GM23248 (cell line): ENCODE data around the gene HCFC1R1.

Source experiments
- EZH2 ChIP-seq: fragments of 200-600 bp; sonication (generic); IDR thresholded peaks from 2 replicates; pipeline ENCODE4 v1.6.1; 2018; ENCODE audit warnings: antibody characterized with exemption, mild to moderate bottlenecking; ENCODE audit not compliant: insufficient read depth, poor library complexity, severe bottlenecking
- EZH2phosphoT487 ChIP-seq: fragments of 200-600 bp; sonication (generic); IDR thresholded peaks from 2 replicates; pipeline ENCODE4 v1.6.1; 2018; ENCODE audit warnings: antibody characterized with exemption, moderate library complexity, mild to moderate bottlenecking, low read depth; ENCODE audit not compliant: insufficient read depth

GRCh38 chr16:3046641-3047386 lies 23.1 kb upstream of the HCFC1R1 start:
- TF ChIP-seq EZH2phosphoT487 (peak; percentile 70), EZH2 (peak; percentile 89)
